SU-DHL-6 (cell line): ENCODE results near the gene TTBK1.

ENCODE experiments used
- H2AFZ ChIP-seq: fragments of 200-600 bp; sonication (generic); 2 replicates; pipeline ENCODE4 v1.6.1; 2014; ENCODE audit warnings: low read depth, mild to moderate bottlenecking, moderate library complexity, mixed read lengths, antibody characterized with exemption, low read length; ENCODE audit not compliant: severe bottlenecking
- H3F3A ChIP-seq: fragments of 200-600 bp; shearing (Covaris generic); 2 replicates; pipeline ENCODE4 v1.6.0; 2016; ENCODE audit warnings: antibody characterized with exemption, mild to moderate bottlenecking; ENCODE audit not compliant: insufficient read depth
- H3K27ac ChIP-seq: fragments of 200-600 bp; sonication (generic); 2 replicates; pipeline ENCODE4 v1.5.1; 2016; ENCODE audit warnings: low read depth, mild to moderate bottlenecking, low read length, moderate library complexity, mixed read lengths
- H3K27me3 ChIP-seq: fragments of 200-600 bp; sonication (generic), shearing (Covaris generic); 2 replicates; pipeline ENCODE4 v1.6.0; 2014; ENCODE audit warnings: mild to moderate bottlenecking, low read length
- H3K36me3 ChIP-seq: fragments of 200-600 bp; sonication (generic); 2 replicates; pipeline ENCODE4 v1.6.1; 2014; ENCODE audit warnings: mild to moderate bottlenecking, low read length, mixed read lengths
- H3K4me2 ChIP-seq: fragments of 300-600, 200-600 bp; shearing (Covaris generic), sonication (generic); 2 replicates; pipeline ENCODE4 v1.6.0; 2014; ENCODE audit warnings: low read length, low read depth, mild to moderate bottlenecking; ENCODE audit not compliant: poor library complexity, severe bottlenecking
- H3K4me3 ChIP-seq: fragments of 200-600 bp; sonication (generic); 2 replicates; pipeline ENCODE4 v1.5.1; 2014; ENCODE audit warnings: antibody characterized with exemption, low read length, mild to moderate bottlenecking, mixed read lengths; ENCODE audit not compliant: insufficient read depth, poor library complexity, severe bottlenecking
- H3K79me2 ChIP-seq: fragments of 200-600 bp; sonication (generic); 2 replicates; pipeline ENCODE4 v1.6.1; 2014; ENCODE audit warnings: mild to moderate bottlenecking, low read length, moderate library complexity; ENCODE audit not compliant: insufficient read depth
- H3K9ac ChIP-seq: fragments of 200-600 bp; sonication (generic); 2 replicates; pipeline ENCODE4 v1.7.0; 2014; ENCODE audit warnings: mild to moderate bottlenecking, low read length
- H3K9me2 ChIP-seq: fragments of 200-600 bp; sonication (generic); replicated peaks from 2 replicates; pipeline ENCODE4 v1.6.1; 2014; ENCODE audit warnings: low read length; ENCODE audit not compliant: insufficient read depth
- H3K9me3 ChIP-seq: fragments of 200-600 bp; sonication (generic); 2 replicates; pipeline ENCODE4 v1.6.1; 2014; ENCODE audit warnings: low read length, mixed read lengths; ENCODE audit not compliant: insufficient read depth
- H4K20me1 ChIP-seq: fragments of 200-600 bp; sonication (generic); 2 replicates; pipeline ENCODE4 v1.6.1; 2014; ENCODE audit warnings: low read depth, mild to moderate bottlenecking, antibody characterized with exemption, low read length, moderate library complexity, mixed read lengths
- EZH2phosphoT487 ChIP-seq: fragments of 200-600 bp; sonication (generic), shearing (Covaris generic); conservative IDR thresholded peaks from 2 replicates; pipeline ENCODE4 v1.6.1; 2018; ENCODE audit warnings: mild to moderate bottlenecking, antibody characterized with exemption, low read length, moderate library complexity, mixed read lengths
- TF ChIP-seq, protein P1 (sequence below): fragments of 200-600 bp; sonication (generic); IDR thresholded peaks from one replicate; pipeline ENCODE4 v1.5.1; 2017; ENCODE audit warnings: antibody characterized with exemption, mild to moderate bottlenecking, low read length, moderate library complexity; ENCODE audit not compliant: insufficient read depth, poor library complexity, severe bottlenecking

Gene TTBK1

DNA sequence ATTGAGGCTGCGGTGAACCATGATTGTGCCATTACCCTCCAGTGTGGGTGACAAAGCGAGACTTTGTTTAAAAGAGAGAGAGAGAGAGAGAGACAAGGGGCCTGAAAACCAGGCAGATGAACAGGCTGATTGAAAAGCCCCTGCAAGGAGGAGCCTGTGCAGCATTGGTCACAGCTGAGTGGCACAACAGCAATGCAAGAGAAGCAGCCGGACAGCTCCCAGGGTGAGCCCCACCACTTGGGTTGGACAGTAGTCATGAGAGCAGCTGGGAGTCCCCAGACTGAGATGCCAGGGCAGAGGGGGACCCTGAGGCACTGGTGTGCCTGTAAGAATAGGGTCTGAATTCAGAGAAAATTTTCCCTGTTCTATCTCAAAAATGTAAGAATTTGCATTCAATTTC, 24.2 kb upstream of the TTBK1 start:
- Histone ChIP-seq H3K27me3 (no peaks in the 10 kb centered on the region), H3K9me3 (no peaks in the 10 kb centered on the region), H4K20me1 (no peaks in the 10 kb centered on the region), H3K79me2 (no peaks in the 10 kb centered on the region), H3K36me3 (no peaks in the 10 kb centered on the region; the same call in 1 of the 2 replicates), H2AFZ (no peak overlapping the region), H3F3A (peaks cover 16% of the 10 kb centered on the region; the same call in 1 of the 2 replicates), H3K4me3 (no peak overlapping the region), H3K9me2 (no peaks in the 10 kb centered on the region), H3K4me2 (no peak overlapping the region), H3K27ac (no peak overlapping the region), H3K9ac (no peak overlapping the region)
- no peak for TF ChIP-seq EZH2phosphoT487
- TF ChIP-seq, protein P1, sequence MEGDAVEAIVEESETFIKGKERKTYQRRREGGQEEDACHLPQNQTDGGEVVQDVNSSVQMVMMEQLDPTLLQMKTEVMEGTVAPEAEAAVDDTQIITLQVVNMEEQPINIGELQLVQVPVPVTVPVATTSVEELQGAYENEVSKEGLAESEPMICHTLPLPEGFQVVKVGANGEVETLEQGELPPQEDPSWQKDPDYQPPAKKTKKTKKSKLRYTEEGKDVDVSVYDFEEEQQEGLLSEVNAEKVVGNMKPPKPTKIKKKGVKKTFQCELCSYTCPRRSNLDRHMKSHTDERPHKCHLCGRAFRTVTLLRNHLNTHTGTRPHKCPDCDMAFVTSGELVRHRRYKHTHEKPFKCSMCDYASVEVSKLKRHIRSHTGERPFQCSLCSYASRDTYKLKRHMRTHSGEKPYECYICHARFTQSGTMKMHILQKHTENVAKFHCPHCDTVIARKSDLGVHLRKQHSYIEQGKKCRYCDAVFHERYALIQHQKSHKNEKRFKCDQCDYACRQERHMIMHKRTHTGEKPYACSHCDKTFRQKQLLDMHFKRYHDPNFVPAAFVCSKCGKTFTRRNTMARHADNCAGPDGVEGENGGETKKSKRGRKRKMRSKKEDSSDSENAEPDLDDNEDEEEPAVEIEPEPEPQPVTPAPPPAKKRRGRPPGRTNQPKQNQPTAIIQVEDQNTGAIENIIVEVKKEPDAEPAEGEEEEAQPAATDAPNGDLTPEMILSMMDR: no peak

DNA sequence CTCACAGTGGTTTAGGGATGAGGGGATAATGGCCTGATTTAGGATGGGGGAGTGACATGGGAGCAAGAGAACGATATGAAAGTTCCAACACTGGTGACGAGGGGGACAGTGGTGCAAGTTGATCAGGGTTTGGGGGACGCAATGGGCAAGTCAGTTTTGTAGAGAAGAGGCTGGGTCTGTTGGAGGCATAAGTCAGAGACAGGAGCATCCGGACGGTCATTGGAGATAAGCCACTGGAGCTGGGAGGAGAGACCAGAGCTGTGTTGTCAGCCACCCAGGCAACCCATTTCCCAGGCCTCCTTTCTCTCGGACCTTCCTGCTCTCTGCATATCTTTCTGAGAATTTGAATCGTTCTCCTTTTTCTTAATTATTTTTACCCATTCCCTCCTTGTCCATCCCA, 23.5 kb upstream of the TTBK1 start:
- H3F3A ChIP-seq: peaks cover 22% of the 10 kb centered on the region
- H3K9me2 ChIP-seq: no peaks in the 10 kb centered on the region
- H4K20me1 ChIP-seq: no peaks in the 10 kb centered on the region
- no peak overlapping the region for H2AFZ ChIP-seq
- H3K27me3 ChIP-seq: no peaks in the 10 kb centered on the region
- H3K27ac ChIP-seq: no peak overlapping the region
- H3K36me3 ChIP-seq: no peaks in the 10 kb centered on the region; the same call in 1 of the 2 replicates
- no peak overlapping the region for H3K9ac ChIP-seq
- no peaks in the 10 kb centered on the region for H3K9me3 ChIP-seq
- no peak overlapping the region for H3K4me2 ChIP-seq
- TF ChIP-seq, protein P1: no peak
- no peak for TF ChIP-seq EZH2phosphoT487
- no peaks in the 10 kb centered on the region for H3K79me2 ChIP-seq
- no peak overlapping the region for H3K4me3 ChIP-seq

DNA sequence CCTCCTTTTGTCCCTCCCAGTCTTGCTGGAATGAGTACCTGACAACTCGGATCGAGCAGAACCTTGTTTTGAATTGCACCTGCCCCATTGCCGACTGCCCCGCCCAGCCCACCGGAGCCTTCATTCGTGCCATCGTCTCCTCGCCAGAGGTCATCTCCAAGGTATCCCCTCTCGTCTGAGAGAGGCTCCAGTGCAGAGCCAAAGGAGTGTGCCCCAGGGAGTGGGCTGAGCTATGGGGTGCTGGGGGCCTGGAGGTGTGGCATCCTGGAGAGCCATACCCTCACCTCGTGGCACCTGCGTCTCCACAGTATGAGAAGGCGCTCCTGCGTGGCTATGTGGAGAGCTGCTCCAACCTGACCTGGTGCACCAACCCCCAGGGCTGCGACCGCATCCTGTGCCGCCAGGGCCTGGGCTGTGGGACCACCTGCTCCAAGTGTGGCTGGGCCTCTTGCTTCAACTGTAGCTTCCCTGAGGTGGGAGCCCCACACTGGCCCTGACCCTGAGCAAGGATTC, 22.8 kb upstream of the TTBK1 start:
- Histone ChIP-seq H3K9me2 (no peaks in the 10 kb centered on the region), H2AFZ (no peak overlapping the region), H3K27ac (no peak overlapping the region), H3K4me2 (no peak overlapping the region), H3K9me3 (no peaks in the 10 kb centered on the region), H3K36me3 (peaks cover 3% of the 10 kb centered on the region), H4K20me1 (no peaks in the 10 kb centered on the region), H3K27me3 (no peaks in the 10 kb centered on the region), H3K9ac (no peak overlapping the region), H3K79me2 (no peaks in the 10 kb centered on the region), H3F3A (peaks cover 24% of the 10 kb centered on the region), H3K4me3 (no peak overlapping the region)
- TF ChIP-seq, protein P1: no peak
- TF ChIP-seq EZH2phosphoT487: no peak
